Peyer's patch (tissue), 4 donors: ENCODE results near the gene EFCAB8. TPM values are rescaled to one million over a fixed set of nuclear protein-coding genes. Genes with fewer than 3 reads are reported as not detected.
"Not testable (repeated sequence)": the region's sequence is repeated elsewhere in the genome, so short reads cannot be mapped to it uniquely, and the experiment has no call there.

Source experiments
- DNase-seq, 3 donors: peaks; one replicate each; pipeline ENCODE4 v3.0.0-alpha.2; 2017 to 2019
- H3K27ac ChIP-seq, 4 donors: fragments of 200-600 bp; sonication (generic); one replicate each; pipeline ENCODE4 v1.5.1; 2016 to 2019
- H3K27me3 ChIP-seq, 2 donors: fragments of 200-600 bp; sonication (generic); one replicate each; pipeline ENCODE4 v1.5.1; 2019
- H3K36me3 ChIP-seq, 3 donors: fragments of 200-600 bp; sonication (generic); one replicate each; pipeline ENCODE4 v1.5.1; 2016 to 2019
- H3K4me1 ChIP-seq, 4 donors: fragments of 200-600 bp; sonication (generic); one replicate each; pipeline ENCODE4 v1.5.1; 2016 to 2019
- H3K4me3 ChIP-seq, 4 donors: fragments of 200-600 bp; sonication (generic); 1 replicate in 3 of 4; 2 replicates in 1 of 4; pipeline ENCODE4 v1.5.1; 2016 to 2019; ENCODE audit warnings: mild to moderate bottlenecking in 1 of 4
- H3K9me3 ChIP-seq, 4 donors: fragments of 200-600 bp; sonication (generic); one replicate each; pipeline ENCODE4 v1.5.1; 2016 to 2019; ENCODE audit warnings: mild to moderate bottlenecking in 1 of 4
- CTCF ChIP-seq, 6 experiments: fragments of 450-650 bp in 4 of 6; fragments of 200-600 bp in 2 of 6; sonication (generic) in 1 of 6; IDR thresholded peaks; one replicate each; pipeline ENCODE4 v1.5.1; 2017 to 2019; ENCODE audit warnings: antibody characterized with exemption in 6 of 6, mild to moderate bottlenecking in 3 of 6, moderate library complexity in 1 of 6
- POLR2A ChIP-seq, 2 donors: fragments of 450-650 bp; IDR thresholded peaks; one replicate each; pipeline ENCODE4 v1.5.1; 2017; ENCODE audit warnings: antibody characterized with exemption in 2 of 2, mild to moderate bottlenecking in 2 of 2, moderate library complexity in 2 of 2
- total RNA-seq, 4 donors: library from RNA; depleted of rRNA; stranded (reverse); fragments of >200 nt; gene quantifications; one replicate each; pipeline ENCODE4 v1.1.0, GENCODE V29; 2016

Gene EFCAB8
- total RNA-seq, 4 donors from 2014 or later: 0.83 TPM; not detected in 3

- Histone ChIP-seq H3K4me1 (peaks cover 0 to 46% (median 28%) of the 10 kb centered on the region in 4 donors), H3K27me3 (no peaks in the 10 kb centered on the region), H3K9me3 (no peaks in the 10 kb centered on the region), H3K36me3 (no peaks in the 10 kb centered on the region), H3K27ac (peak overlapping the region; percentile 62 to 76 (median 66)), H3K4me3 (no peak overlapping the region)
- DNase-seq: peak in 1 of 3 donors; percentile 43
- TF ChIP-seq POLR2A (IDR thresholded peaks at IDR 0.05) (no peak), CTCF (IDR thresholded peaks at IDR 0.05) (no peak)
These were observed 111.6 kb downstream of the EFCAB8 start for GRCh38 chr20:32970115-32970972.

- TF ChIP-seq CTCF (IDR thresholded peaks at IDR 0.05) (no peak), POLR2A (IDR thresholded peaks at IDR 0.05) (no peak)
- H3K4me1 ChIP-seq: peaks cover 0 to 46% (median 26%) of the 10 kb centered on the region in 4 donors
- no peak for DNase-seq
- H3K9me3 ChIP-seq: no peaks in the 10 kb centered on the region
- peak overlapping the region; percentile 62 to 76 (median 66) for H3K27ac ChIP-seq
- no peaks in the 10 kb centered on the region for H3K27me3 ChIP-seq
- no peak overlapping the region for H3K4me3 ChIP-seq
- H3K36me3 ChIP-seq: no peaks in the 10 kb centered on the region
These were observed 112.2 kb downstream of the EFCAB8 start for GRCh38 chr20:32970973-32971300.

- peaks cover 0 to 6% (median 0%) of the 10 kb centered on the region in 4 donors for H3K9me3 ChIP-seq
- H3K4me3 ChIP-seq: no peak overlapping the region
- peaks cover 0 to 46% (median 26%) of the 10 kb centered on the region in 4 donors for H3K4me1 ChIP-seq
- H3K27me3 ChIP-seq: no peaks in the 10 kb centered on the region
- H3K36me3 ChIP-seq: no peaks in the 10 kb centered on the region
- H3K27ac ChIP-seq: peak overlapping the region; percentile 62 to 76 (median 66)
- peak in 1 of 3 donors; percentile 45 for DNase-seq
- TF ChIP-seq CTCF (IDR thresholded peaks at IDR 0.05): no peak
- no peak for TF ChIP-seq POLR2A (IDR thresholded peaks at IDR 0.05)
These were observed 113.0 kb downstream of the EFCAB8 start for GRCh38 chr20:32971703-32972161.

- peak overlapping the region; percentile 65 to 76 (median 66) for H3K27ac ChIP-seq
- no peak for TF ChIP-seq POLR2A (IDR thresholded peaks at IDR 0.05)
- H3K27me3 ChIP-seq: no peaks in the 10 kb centered on the region
- H3K4me1 ChIP-seq: peaks cover 0 to 42% (median 26%) of the 10 kb centered on the region in 4 donors
- H3K36me3 ChIP-seq: no peaks in the 10 kb centered on the region
- DNase-seq: peak in 2 of 3 donors; percentile 90 to 92
- H3K4me3 ChIP-seq: peak overlapping the region in 1 of 4 donors; percentile 19
- peaks cover 0 to 6% (median 0%) of the 10 kb centered on the region in 4 donors for H3K9me3 ChIP-seq
These were observed 113.7 kb downstream of the EFCAB8 start for GRCh38 chr20:32972181-32973076.

- no peaks in the 10 kb centered on the region for H3K27me3 ChIP-seq
- no peaks in the 10 kb centered on the region for H3K36me3 ChIP-seq
- DNase-seq: no peak
- peak overlapping the region in 3 of 4 donors; percentile 65 to 74 (median 66) for H3K27ac ChIP-seq
- H3K4me1 ChIP-seq: peaks cover 0 to 34% (median 26%) of the 10 kb centered on the region in 4 donors
- peaks cover 0 to 6% (median 0%) of the 10 kb centered on the region in 4 donors for H3K9me3 ChIP-seq
- TF ChIP-seq CTCF (IDR thresholded peaks at IDR 0.05) (no peak), POLR2A (IDR thresholded peaks at IDR 0.05) (no peak)
- no peak overlapping the region for H3K4me3 ChIP-seq
These were observed 114.5 kb downstream of the EFCAB8 start for GRCh38 chr20:32973077-32973717.

- not testable (repeated sequence) for H3K9me3 ChIP-seq, DNase-seq, H3K27ac ChIP-seq, H3K4me3 ChIP-seq, H3K27me3 ChIP-seq, H3K36me3 ChIP-seq
- H3K4me1 ChIP-seq: peaks cover 0 to 30% (median 26%) of the 10 kb centered on the region in 4 donors
These were observed 115.7 kb downstream of the EFCAB8 start for GRCh38 chr20:32974204-32975064.

GRCh38 chr20:32975121-32975520 is 116.4 kb downstream of the EFCAB8 start:
- not testable (repeated sequence) for H3K27me3 ChIP-seq, DNase-seq, H3K36me3 ChIP-seq, H3K4me3 ChIP-seq, H3K27ac ChIP-seq, H3K9me3 ChIP-seq
- peaks cover 0 to 26% (median 21%) of the 10 kb centered on the region in 4 donors for H3K4me1 ChIP-seq
